Measurements from ENCODE around the gene C5orf46. TPM values are rescaled to one million over a fixed set of nuclear protein-coding genes. Genes with fewer than 3 reads are reported as not detected.
A peak's percentile ranks its signal among the peaks of the same experiment; 100 is the strongest.

C5orf46 gene
- total and polyA plus RNA-seq, 2 experiments from 2014 or later, result 0.40 TPM; not detected in 1

GRCh38 chr5:147927901-147928300 is 21.6 kb upstream of the C5orf46 start (continued):
- TF ChIP-seq REST (IDR thresholded peaks at IDR 0.05; ENCODE audit: unreplicated experiment) (no peak), ETS1 (IDR thresholded peaks at IDR 0.05) (no peak), EZH2 (IDR thresholded peaks at IDR 0.05; ENCODE audit: low read depth, unreplicated experiment) (no peak), STAT1 (IDR thresholded peaks at IDR 0.05; ENCODE audit: unreplicated experiment) (no peak), ZNF331 (CRISPR knock-in tag; IDR thresholded peaks at IDR 0.05; ENCODE audit: low read depth) (no peak), CTCF (conservative IDR thresholded peaks at IDR 0.05; ENCODE audit: low read depth in 2 of 2) (no peak)

- H3K79me2 ChIP-seq (replicated peaks; ENCODE audit: insufficient read depth), result no peaks in the 10 kb centered on the region
- no peaks in the 10 kb centered on the region for H3K27me3 ChIP-seq (ENCODE audit: insufficient read depth)
- H4K20me1 ChIP-seq (replicated peaks; ENCODE audit: insufficient read depth), result no peaks in the 10 kb centered on the region
- H2AFZ ChIP-seq, result 0 out of 2 replicates have a peak overlapping the region, but pooled peaks have one; percentile 23
- Mint-ChIP-seq H3K27ac (no peak overlapping the region), H3K4me1 (peaks cover 4% of the 10 kb centered on the region; the same call in 2 of the 3 replicates), H3K27me3 (ENCODE audit: insufficient read depth, low read depth, poor library complexity) (no peaks in the 10 kb centered on the region), H3K4me3 (no peak overlapping the region), H3K9me3 (no peaks in the 10 kb centered on the region), H3K36me3 (ENCODE audit: low read depth) (no peaks in the 10 kb centered on the region)
- H3K36me3 ChIP-seq (ENCODE audit: insufficient read depth), result no peaks in the 10 kb centered on the region
- DNase-seq (ENCODE audit: low spot score), result peak; percentile 49
- no peak overlapping the region for H3K27ac ChIP-seq (ENCODE audit: low read depth)
- H3K4me3 ChIP-seq, result no peak overlapping the region
- H3K4me1 ChIP-seq (ENCODE audit: insufficient read depth), result no peaks in the 10 kb centered on the region; the same call in 1 of the 2 replicates
- H3K9me2 ChIP-seq (ENCODE audit: insufficient read depth), result 0 out of 2 replicates have a peak, but pooled peaks cover 4% of the 10 kb centered on the region
- ATAC-seq, result peak; percentile 80
- H3F3A ChIP-seq (replicated peaks; ENCODE audit: low read depth), result no peaks in the 10 kb centered on the region; the same call in 1 of the 2 replicates
- H3K4me2 ChIP-seq, result no peak overlapping the region
- TF ChIP-seq JUNB (IDR thresholded peaks at IDR 0.05; ENCODE audit: unreplicated experiment), result no peak
- TF ChIP-seq CTCF (conservative IDR thresholded peaks at IDR 0.05; ENCODE audit: low read depth in 2 of 2), result no peak
- no peak for TF ChIP-seq REST (IDR thresholded peaks at IDR 0.05; ENCODE audit: unreplicated experiment)
- no peak for TF ChIP-seq EZH2phosphoT487 (IDR thresholded peaks at IDR 0.05; ENCODE audit: unreplicated experiment)
- TF ChIP-seq STAT1 (IDR thresholded peaks at IDR 0.05; ENCODE audit: unreplicated experiment), result no peak
- no peak for TF ChIP-seq CREB1 (CRISPR knock-in tag; IDR thresholded peaks at IDR 0.05; ENCODE audit: low read depth)
- TF ChIP-seq POLR2AphosphoS5 (IDR thresholded peaks at IDR 0.05; ENCODE audit: low read depth), result no peak
These were observed 18.7 kb upstream of the C5orf46 start for GRCh38 chr5:147925020-147925419.

All from GM23338 (cell line).